HG03175 (cell line): ENCODE results near the gene TBXA2R.
"Not testable (repeated sequence)": the region's sequence is repeated elsewhere in the genome, so short reads cannot be mapped to it uniquely, and the experiment has no call there.

Experiments used
- ATAC-seq: cut with Tn5 transposase; IDR thresholded peaks from one replicate; pipeline ENCODE4 v1.9.1; 2021; ENCODE audit warnings: mild to moderate bottlenecking, moderate library complexity; ENCODE audit not compliant: unreplicated experiment

The TBXA2R gene

GRCh38 chr19:3641515-3642269 is 35.0 kb upstream of the TBXA2R start:
- no peak for ATAC-seq

GRCh38 chr19:3639479-3639878 is 32.8 kb upstream of the TBXA2R start:
- ATAC-seq = no peak

GRCh38 chr19:3638208-3639193 is 31.8 kb upstream of the TBXA2R start:
- no peak for ATAC-seq

DNA sequence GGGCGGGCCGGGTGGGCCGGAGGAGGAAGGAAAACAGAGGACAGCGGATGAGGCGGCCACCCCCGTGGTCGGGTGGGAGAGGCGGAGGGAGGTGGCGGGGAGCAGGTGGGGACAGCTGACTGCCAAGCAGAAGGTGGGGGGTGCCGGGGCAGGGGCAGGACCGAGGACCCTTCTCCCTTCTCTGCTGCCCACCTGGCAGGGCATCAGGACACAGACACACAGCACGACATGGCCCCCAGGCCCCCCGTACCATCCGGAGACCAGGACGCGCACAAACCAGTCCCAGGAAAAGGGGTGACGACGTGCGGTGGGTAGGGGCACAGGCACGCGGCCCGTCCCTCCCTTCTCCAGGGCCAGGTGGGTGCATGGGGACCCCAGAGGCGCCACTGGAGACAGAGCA is 30.9 kb upstream of the TBXA2R start:
- ATAC-seq = no peak

DNA sequence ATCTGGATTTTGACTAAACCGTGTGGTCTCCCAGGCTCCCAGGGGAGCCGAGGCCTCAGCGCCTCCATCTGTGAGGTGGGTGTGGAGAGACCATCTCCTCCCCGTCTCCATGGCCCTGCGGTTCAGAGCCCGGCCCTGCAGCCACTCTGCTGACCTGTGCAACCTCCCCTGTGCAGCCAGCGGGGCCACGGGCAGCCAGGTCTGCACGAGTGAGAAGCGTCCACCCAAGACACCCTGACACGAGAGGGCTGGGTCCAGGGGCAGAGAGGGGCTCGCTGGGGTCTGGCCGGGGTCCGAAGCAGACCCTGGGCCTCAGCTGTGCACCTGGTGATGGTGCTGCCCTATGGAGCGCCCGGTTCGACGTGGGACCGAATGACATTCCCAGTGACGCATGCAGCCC is 30.3 kb upstream of the TBXA2R start:
- no peak for ATAC-seq

GRCh38 chr19:3636506-3636905 is 29.8 kb upstream of the TBXA2R start:
- no peak for ATAC-seq

GRCh38 chr19:3634496-3635045 is 27.9 kb upstream of the TBXA2R start:
- ATAC-seq = no peak

DNA sequence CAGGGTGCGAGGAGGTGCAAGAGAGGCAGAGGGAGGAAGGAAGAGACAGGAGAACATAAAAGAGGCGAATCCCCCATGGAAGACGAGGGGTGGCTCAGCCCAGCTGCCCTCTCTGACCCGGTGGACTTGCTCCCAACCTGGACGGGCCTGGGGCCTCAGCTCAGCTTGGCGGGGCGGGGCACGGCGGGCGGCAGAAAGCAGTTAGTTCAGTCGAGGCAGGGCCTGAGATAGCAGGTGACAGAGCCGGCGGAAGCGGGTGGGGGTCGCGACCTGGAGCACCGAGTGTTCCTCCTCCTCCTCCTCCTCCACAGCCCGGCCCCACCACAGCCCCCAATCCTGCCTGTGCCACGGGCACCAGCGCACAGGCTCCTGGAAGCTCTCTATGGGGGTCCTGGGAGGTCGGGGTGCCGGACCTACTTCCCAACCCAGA is 26.9 kb upstream of the TBXA2R start:
- ATAC-seq = no peak

DNA sequence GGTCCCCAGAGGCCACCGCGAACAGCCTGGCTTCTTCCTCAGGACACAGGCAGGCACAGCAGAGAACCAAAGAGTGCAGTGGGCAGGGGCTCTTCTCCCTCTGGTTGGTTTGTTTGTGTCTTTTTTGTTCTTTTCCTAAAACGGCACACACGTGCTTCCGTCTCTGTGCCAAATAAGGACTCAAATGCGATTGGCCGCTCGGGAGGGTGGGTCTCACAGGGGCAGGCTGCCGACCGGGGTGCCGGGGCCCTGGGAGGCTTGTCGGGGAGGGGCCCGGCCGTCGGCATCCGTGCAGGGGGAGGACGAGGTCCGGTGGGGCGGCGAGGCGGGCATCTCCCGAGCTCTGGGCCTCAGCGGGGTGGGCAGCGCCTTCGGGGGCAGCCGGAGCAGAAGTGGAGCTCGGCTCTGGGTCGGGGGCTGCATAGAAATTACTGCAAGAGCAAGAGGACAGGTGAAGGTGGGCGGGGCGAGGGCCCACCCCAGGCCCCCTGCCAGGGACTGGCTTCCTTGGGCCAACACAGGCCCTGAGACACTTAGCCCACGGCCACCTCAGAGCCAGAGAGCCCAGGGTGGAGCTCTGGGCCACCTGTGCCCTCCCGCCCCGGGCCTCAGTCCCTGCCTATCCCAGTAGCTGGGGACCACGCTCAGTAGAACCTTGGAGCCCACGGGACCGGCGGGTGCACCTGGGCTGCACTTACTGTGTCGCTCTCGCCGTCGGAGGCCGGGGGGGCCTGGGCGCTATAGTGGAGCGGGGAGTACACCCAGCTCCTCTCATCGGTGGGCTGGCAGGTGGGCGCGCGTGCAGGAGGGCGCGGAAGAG is 26.3 kb upstream of the TBXA2R start:
- ATAC-seq = no peak

DNA sequence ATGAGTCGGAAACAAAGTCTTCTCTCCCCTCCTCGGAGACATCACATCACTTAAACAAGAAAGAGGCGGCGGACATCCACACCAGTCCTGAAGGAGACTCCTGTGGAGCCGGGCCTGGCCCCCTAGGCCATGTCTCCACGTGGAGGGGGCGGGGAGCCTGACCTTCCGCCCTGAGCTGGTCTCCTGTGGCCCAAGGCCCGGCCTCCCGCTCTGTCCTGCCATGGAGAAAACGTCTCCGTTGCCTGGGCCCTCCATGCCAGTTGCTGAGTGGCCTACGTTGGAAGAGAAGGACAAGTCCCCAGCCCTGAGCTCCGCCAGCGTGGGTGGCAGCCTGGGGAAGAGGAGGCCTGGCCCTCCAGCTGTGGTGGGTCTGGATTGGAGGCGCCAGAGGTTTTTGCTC is 25.4 kb upstream of the TBXA2R start:
- ATAC-seq = no peak

DNA sequence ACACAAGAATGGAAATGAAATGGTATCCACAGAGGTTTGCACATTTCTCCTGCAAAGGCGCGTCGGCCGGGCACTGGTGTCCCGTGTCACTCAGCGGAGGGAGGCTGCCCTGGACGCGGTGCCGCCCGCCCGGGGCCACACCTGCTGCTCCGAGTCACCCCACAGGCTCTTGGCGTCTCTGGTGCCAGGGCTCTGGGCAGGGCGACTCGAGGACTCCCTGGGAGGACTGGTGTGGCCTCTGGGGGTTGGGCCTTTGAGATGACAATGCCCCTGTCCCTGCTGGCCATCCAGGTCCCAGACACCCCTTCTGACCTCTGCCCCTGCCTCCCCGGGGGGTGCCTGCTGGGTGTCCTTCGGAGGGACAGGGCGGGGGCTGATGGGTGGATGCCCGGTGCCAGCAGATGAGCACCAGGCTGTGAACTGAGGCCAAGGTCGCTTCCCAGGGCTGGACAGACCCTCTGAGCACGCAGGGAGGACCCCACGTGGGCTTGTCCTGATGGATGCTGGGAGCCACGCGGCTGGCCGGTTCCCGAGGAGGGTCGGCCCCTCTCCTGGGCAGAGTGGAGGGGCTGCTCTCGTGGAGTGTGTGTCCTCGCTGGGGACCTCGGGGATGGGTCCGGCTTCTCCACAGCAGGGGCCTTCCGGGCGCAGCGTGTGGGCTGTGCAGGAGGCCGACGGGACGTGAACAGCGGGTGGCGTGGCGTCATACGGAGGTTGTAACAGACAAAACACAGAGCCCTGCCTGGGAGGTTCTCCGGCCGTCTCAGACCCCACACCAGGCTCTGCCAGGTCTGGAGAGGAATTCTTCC is 24.6 kb upstream of the TBXA2R start:
- ATAC-seq = no peak

DNA sequence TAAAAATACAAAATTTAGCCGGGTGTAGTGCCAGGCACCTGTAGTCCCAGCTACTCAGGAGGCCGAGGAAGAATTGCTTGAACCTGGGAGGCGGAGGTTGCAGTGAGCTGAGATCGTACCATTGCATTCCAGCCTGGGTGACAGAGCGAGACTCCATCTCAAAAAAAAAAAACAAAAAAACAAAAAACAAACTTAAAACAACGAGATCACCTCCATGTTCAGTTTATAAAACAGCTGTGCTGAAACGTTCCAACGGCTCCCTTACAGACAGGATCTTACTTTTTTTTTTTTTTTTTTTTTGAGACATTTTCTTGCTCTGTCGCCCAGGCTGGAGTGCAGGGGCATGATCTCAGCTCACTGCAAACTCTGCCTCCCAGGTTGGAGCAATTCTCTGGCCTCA is 22.1 kb upstream of the TBXA2R start:
- not testable (repeated sequence) for ATAC-seq

DNA sequence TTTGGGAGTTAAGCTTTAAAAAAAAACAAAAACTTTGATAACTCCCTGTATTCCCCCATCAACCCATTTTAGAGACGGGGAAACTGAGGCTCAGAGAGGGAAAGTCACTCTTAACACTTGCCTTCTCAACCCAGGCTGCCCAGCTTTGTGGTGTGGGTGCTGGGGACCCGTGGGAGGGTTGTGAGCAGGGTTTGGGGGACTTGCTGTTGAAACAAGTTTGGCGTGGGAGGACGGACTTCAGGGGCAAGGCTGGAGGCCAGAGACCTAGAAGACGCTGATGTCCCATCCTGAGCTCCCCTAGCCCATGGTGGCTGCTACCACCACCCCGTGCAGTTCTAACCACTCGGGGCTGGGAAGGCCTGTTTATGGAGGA is 20.7 kb upstream of the TBXA2R start:
- ATAC-seq = no peak

DNA sequence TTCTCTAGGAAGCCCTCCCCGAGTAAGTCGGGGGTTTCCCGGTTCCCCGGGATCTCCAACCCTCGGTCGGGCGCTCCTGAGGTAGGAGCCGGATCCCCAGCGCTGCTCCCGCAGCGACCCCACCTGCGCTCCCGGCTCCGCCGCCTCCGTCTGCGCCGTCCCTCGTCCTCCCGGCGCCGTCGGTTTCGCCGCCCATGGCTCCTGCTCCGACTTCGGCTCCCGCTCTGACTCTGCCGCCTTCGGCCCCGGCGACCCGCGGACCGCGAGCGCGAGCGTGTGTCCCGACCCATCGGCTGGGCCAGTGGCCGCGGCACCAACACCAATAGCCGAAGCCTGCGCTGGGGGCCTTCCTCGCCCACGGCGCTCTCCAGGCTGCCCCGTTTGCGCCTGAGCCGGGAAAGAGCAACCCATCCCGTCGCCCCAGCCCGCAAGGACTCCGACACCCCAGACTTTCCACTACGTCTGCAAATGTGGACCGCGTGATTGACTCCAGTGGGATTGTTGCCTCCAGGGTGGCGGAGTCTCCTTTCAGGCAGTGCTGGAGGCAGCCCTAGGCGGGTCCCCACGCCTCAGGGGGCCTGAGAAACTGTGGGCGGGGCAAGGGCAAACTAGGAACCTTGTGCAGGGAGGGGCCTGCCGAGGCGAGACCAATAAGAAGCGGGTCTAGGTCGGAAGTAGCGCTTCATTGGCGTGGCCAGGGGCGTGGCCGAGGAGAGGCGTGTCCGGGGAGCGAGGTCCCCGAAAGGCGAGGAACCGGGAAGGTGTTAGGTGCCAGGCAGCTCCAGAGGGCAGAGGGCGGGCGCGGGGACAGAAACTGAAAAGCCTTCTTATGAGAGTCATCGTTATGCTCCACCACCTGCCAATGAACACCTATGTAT is 20.0 kb upstream of the TBXA2R start, which contains the start of gene CACTIN:
Gene CACTIN, minus strand, starts transcription at position 318 of the 878 bp plus-strand sequence. Its CDS starts 28 bp downstream, at position 290.
- ATAC-seq = peak; percentile 91

- ATAC-seq = no peak
Measured at GRCh38 chr19:3625996-3626472, 19.4 kb upstream of the TBXA2R start.

- no peak for ATAC-seq
Measured at GRCh38 chr19:3623716-3624115, 17.0 kb upstream of the TBXA2R start.

GRCh38 chr19:3622224-3622623 is 15.5 kb upstream of the TBXA2R start:
- ATAC-seq = no peak

GRCh38 chr19:3621689-3622088 is 15.0 kb upstream of the TBXA2R start:
- ATAC-seq = no peak
